HG03354 (cell line): Measurements from ENCODE around the gene MYO10.
"Not testable (repeated sequence)": the region's sequence is repeated elsewhere in the genome, so short reads cannot be mapped to it uniquely, and the experiment has no call there.

Source experiments
- ATAC-seq: cut with Tn5 transposase; IDR thresholded peaks from one replicate; pipeline ENCODE4 v1.9.1; 2021; ENCODE audit warnings: mild to moderate bottlenecking; ENCODE audit not compliant: unreplicated experiment, poor library complexity, severe bottlenecking

MYO10 gene

DNA sequence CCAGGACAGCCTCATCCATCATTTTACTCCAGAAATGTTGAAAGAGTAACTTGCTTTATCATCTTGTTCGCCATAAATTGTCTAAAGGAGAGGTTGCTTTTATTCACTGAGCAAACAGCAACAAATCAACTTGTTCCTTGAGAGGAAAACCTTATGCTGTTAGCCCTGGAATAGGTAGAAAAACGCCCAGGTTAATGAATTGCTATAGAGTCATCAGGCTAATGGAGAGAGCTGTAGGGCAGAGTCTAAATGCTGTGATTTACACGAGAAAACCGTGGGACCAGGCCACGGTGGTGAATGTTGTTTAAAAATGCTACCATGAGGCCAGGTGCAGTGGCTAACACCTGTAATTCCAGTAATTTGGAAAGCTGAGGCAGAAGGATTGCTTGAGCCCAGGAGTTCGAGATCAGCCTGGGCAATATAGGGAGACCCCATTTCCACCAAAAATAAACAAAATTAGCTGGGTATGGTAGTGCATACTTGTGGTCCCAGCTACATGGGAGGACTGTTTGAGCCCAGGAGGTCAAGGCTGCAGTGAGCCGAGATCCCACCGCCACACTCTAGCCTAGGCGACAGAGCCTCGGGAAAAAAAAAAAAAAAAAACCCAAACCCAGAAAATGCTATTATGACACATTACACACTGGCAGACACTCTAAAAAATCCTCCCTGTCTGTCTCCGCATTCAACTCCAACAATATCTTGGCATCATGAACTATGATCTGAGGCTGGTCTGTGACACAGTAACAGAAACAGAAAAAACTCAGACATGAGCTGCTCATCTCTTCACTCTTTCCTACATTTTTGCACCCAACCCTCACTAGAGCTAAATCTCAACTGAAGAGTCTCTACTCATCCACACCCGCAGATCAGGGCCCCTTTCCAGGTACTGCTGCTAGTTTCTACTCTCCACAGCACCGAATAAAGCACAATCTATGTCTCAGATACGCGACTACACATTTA, 200.7 kb downstream of the MYO10 start:
- no peak for ATAC-seq

DNA sequence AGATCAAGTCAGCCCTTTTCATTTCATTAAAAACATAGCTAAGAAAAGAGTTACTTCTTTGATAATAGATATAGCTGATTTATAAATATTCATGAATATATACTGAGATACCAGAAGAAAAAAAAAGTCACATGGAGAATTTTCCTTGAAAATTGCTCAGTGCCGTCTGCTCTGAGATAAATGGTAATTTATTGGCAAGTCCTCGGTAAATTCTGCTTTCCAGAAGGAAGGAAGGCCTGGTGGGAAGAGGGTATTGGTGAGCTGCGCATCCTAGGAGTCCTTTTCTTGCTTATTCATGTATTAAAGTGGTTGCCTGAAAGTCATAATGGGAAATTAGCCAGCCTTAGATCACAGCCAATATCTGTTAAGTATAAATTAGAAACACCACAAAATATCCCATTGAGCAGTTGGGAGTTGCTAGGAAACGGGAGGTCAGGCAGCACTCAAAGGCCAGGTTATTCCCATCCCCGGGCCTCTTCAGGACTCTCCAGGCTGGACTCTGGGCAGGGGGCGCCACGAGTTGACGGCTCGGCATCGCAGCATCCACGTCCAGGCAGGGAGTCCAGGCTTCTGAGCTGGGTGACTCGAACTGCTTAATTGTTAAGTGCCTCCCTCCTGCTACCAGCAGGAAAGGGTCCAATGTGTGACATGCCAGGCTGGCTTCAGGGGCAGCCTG, 202.6 kb downstream of the MYO10 start:
- no peak for ATAC-seq

DNA sequence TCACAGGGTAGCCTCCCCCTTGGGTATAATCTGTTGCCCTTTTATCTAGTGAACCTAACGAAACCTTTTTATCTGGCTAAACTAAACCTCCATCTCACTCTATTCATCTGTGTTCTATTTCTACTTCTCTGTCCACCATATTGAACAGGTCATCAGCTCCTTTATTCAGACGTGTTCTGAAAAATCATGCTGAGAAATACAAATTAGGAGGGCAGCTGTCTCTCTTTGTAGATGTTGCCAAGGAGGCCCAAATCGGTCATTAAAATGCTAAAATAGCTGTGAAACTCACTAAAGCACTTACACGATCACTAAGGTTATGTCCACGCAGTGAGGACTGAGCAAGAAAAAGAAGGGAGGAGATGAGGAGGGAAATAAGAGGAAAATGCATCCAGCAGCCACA, 203.7 kb downstream of the MYO10 start:
- ATAC-seq, result no peak

DNA sequence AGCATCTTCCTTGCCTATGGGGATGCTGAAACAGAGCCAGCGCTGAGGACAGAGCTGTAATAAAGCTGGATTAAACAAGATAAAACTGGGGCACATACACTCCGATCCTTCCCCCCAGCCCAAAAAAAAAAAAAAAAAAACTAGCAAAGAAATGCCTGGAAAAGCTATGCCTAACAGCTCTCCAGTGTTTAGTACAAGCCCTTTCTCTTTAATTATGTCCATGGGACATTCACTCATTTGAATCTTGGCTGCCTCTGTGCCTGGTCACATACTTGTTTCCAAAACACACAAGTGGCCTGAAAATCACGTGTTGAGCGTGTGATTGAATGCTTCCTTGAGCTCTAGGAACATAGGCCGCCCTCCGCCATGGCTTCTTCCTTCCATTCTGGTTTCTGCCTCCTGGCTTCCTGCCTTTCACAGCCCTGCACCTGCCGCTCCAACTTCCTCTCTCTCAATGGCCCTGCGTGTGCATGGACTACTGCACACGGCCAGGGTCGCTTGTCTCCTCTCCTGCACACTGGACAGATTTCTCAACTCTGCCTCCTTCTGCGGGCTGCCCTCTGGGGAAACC, 208.2 kb downstream of the MYO10 start:
- ATAC-seq, result peak; percentile 42

DNA sequence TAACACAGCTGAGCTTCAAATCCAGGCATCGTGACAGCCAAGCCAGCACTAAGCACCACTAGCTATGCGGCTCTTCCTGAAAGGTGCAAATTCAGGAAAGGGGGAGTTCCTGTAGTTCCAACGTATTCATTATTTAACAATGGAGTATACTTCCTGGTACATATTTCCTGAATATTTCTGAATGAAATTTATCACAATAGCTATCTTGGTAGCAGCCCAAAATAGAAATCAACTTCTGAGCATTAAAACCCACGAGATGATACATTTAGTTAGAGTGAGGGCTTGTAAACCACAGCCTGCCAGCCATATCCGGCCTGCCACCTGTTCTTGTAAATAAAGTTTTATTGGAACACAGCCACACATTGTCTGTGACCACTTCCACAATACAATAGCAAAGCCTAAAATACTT, 209.5 kb downstream of the MYO10 start:
- ATAC-seq, result peak; percentile 61

DNA sequence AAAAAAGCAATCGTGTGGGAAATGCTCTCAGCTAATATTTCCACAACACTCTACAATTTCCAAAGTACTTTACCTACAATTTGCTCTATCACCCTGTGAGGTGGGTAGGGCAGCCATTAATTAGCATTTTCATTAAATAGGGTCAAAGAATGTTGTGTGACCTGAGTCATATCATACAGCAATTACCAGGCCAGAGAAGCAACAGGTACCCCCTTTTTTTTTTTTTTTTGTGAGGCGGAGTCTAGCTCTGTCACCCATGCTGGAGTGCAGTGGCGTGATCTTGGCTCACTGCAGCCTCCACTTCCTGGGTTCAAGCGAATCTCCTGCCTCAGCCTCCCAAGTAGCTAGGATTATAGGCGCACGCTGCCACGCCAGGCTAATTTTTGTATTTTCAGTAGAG, 210.5 kb downstream of the MYO10 start:
- ATAC-seq, result no peak

DNA sequence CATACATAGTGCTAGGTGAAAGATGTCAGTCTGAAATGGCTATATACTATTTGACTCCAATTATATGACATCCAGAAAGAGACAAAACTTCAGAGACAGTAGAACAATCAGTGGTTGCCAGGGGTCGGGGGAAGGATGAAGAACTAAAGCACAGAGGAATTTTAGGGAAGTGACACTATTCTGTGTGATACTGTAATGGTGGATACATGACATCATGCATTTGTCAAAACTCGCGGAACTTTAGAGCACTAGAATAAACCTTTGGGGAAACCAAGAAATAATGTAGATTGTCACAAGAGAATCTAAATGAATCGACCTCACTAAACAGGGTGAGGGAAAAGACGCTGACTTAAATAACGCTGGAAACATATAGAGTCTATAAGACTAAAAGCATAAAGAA, 212.3 kb downstream of the MYO10 start:
- no peak for ATAC-seq

DNA sequence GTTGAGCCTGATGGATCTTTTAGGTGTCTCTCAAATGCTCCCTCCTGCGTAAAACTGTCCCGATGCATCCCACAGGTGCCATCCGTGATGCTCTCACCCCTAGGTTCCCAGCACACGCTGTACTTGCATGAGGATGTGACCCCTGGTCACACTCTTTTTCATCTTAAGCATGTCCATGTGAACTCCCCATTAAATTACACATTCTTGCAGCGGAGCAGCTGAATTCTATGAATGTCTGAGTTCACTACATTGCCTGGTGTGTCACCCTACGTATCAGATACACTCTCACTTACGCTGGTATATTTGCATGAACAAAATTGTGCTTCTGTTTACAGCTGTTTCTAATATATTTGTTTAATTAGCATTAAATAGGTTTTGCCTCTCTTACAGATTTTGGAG, 214.0 kb downstream of the MYO10 start:
- no peak for ATAC-seq

DNA sequence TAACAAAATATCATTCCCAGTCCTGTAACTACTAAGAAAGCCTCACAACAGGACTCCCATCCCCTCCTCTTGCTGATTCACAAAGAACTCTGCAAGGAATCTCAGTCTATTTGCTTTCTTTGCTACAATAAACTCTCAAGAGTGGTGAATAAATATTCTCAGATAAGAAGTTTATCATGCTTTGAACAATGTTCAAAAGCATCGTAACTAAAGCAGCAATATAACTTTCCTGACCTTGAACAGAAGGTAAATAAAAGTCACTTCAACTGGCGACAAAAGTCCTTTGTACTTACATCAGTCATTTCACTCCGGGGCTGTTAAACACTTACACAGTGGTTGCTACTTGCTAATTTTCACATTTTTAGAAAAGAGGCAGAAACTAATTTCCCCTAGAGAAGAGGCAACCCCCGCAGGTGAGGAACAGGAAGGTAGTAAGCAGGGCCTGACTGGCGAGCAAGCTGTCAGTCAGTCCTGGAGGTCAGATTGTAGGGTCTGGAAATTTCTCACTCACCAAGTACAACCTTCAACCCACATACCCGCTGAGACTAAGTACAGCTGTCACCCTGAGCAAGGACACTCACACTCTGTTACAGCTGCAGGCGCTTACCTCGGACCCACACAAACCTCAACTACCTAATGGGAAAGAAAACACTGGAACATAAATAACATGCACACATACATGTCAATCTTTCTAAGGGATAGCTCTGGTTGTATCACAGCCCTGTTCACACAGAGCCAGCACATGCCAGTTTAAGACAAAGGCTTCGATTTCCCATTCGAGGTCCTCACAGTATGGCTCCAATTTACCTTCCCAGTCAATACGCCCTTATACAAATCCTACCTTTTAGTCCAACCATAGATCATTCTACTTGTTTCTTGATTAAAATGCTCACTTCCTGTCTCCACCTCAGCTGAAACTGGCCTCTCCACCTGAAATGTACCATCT, 214.7 kb downstream of the MYO10 start:
- no peak for ATAC-seq

DNA sequence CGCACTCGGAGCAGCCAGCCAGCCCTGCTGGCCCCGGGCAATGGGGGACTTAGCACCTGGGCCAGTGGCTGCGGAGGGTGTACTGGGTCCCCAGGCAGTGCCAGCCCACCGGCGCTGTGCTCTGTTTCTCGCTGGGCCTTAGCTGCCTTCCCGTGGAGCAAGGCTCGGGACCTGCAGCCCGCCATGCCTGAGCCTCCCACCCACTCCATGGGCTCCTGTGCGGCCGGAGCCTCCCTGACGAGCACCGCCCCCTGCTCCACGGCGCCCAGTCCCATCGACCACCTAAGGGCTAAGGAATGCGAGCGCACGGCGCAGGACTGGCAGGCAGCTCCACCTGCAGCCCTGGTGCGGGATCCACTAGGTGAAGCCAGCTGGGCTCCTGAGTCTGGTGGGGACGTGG, 218.1 kb downstream of the MYO10 start:
- not testable (repeated sequence) for ATAC-seq

DNA sequence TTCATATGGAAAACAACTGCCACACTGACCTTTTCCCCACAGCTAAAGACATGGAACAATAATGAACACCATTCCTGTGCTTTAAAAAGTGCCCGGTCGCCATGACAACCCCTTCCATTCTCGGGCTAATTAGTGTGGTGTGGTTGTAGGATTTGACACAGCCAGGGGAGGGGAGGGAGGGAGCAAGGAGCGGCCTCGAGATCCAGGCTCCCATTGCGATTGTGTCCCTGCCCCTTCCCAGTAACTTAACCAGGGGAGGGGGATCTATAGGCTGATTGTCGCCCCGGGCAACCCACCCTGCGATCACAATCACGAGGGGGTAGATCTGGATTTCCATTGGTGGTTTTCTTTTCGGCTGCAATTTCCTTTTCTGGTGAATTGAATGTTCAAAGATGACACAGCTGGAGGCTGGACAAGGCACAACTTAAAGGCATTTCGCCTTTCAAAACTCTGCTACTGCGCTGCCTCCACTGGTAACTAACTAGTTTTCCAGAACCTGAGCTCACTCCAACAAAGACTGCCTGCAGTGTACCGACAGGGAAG, 222.6 kb downstream of the MYO10 start:
- ATAC-seq, result no peak

DNA sequence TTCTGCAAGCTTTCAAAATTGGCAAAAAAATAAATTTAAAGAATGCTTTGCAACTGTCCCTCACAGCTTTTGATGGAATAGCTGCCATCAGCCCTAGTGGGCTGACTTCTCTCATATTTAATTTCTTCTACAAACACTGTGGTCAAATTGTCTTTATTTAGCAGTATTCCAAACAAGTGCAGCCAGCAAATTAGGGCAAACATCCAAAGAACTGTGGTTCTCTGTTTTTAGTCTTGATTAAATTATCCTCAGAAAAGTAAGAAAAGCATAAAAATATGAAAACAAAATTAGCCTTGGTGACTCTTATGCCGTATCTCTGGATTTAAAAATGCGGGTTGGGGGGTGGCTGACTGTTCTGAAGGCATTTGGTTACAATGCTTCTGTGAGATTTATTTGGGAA, 223.5 kb downstream of the MYO10 start:
- no peak for ATAC-seq

DNA sequence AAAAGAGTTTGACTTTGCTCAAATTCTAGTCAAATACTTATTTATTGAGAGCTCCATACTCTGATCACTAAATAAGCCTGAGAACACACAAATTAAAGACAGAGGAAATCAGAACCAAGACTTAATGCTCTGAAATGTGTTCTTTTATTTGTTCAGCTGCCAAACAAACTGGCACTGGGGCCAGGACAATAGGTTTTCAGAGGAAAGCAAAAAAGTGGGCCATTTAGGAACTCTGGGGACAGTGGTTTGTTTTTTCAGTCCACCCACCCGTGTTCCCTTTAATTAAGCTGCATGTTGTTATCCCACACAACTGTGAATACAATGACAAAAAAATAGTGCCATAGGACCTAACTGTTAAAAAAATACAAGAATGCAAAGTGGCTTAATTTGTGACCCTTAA, 223.9 kb downstream of the MYO10 start:
- no peak for ATAC-seq

DNA sequence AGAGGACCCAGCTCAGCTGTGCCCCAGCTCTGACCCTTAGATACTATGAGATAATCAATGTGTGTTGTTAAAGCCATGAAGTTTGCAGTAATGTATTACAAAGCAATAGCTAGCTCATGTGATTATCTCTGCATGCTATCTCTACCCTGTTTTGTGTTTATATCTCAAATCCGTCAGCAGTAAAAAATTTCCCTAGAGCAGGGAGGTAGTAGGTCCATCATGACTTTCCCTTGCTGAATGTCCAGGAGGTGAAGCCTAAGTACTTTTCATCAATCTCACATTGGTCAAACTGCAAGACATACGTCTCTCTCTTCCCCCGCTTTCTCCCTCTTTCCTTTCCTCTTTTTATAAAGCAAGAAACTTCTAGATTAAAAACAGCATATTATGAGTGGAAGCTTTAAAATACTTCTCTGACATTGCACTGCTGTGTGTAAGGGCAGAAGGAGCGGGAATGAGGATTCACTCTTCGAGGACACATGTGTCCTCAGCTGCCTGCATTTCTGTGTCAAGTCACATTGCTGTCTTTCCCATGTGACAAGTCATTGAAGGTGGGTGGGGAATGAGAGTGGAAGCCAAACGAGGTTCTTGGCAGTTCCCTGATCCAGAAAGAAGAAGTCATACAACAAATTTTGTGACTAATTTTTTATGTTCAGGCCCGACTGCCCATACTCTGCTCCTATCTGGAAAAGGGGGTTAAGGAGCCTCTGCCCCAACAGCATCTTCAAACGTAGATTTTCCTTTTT, 226.2 kb downstream of the MYO10 start:
- ATAC-seq, result no peak

DNA sequence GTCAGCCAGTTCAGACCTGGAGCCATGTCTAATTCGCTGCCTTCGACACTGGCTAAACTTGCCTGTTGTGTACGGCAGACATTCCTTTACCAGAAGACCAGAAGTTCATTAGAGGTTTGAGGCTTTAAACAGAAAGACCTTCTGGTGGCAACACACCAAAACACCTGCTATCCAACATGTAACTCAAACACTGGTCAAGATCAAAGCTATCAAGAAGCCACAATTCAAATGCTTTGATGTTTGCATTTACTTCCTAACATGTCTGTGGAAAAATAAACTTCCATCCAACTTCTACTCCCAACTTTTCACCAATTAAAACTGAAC, 228.3 kb downstream of the MYO10 start:
- no peak for ATAC-seq

DNA sequence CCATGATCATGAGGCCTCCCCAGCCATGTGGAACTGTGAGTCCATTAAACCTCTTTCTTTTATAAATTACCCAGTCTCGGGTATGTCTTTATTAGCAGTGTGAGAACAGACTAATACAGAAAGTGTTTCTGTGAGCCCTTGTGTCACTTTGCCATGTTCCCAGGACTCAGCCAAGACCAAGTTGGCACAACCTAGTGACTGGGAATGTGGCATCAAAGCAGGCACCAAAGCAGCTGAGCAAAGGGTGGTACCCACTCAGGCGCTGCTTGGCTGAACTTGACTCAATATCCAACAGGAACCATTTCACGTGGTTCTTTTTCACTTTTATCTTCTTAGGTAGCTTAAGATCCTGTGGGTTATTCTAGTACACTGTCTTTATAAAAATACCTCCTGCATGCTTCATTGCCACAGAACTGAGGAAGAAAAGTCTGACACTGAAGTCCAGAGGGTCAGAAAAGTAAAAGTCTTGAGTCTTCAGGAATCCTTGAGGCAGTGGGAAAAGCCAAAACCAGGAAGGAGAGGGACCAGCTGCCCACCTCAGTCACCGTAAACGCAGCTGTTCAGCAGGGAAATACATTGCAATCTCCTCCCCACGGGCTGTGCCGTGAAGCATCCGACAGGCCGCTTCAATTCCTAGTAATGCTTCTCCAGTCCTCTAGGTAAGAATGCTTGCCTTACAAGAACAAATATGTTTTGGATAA, 228.8 kb downstream of the MYO10 start:
- ATAC-seq, result no peak

DNA sequence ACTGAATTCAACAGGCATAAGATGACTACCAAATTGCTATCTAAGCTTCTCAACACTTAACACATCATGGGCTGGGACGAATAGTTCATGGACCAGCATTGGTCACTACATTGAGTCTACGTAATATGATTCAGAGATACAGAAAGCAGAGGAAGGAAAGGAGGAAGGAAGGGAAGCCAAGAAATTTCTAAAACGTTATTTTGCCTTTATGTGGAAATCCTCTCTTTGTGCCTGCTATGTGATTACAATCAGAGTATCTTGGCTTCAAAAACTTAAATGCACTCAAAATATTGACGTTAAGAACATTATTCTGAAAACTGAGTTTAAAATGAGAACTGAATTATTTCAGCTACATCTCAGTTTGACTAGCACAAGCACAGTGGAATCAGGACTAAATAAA, 231.1 kb downstream of the MYO10 start:
- ATAC-seq, result no peak

DNA sequence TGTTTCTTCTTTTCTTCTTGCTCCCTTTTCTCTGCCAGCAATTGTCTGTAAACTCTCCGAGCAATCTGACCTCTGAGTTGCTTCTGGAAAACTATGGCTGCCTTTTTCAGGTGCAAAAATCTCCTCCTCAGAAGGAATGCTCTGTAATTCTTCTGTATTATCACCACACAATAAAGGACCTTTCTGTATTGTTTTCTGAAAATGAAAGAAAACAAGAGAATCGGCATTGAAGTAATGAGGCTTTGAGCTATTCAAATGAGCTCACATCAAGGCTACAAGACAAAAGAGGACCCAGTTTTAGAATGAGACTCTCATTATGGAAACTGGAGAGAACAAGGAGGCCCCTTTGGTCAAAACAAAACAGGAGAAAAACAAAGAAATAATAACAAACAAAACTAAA, 233.1 kb downstream of the MYO10 start:
- ATAC-seq, result no peak
